H1 (cell line): ENCODE results near the gene CFAP91. TPM values are rescaled to one million over a fixed set of nuclear protein-coding genes. Genes with fewer than 3 reads are reported as not detected.

ENCODE experiments used
- HDAC2 ChIP-seq, 2 experiments: fragments of 300-600 bp in 1 of 2; sonication (generic) in 1 of 2; IDR thresholded peaks; 2 replicates each; pipeline ENCODE4 v1.6.1; 2011 to 2012; ENCODE audit warnings: low read depth in 2 of 2, low read length in 2 of 2, mild to moderate bottlenecking in 2 of 2, moderate library complexity in 2 of 2, borderline replicate concordance in 1 of 2, inconsistent platforms in 1 of 2
- SRF ChIP-seq: IDR thresholded peaks from 2 replicates; pipeline ENCODE4 v1.6.1; 2011; ENCODE audit warnings: mild to moderate bottlenecking, low read depth, low read length, moderate library complexity
- polyA plus RNA-seq, 7 experiments: library from polyadenylated mRNA; depleted of rRNA in 3 of 7; stranded (reverse) in 5 of 7; unstranded in 2 of 7; fragments of >200 nt in 5 of 7; fragments of 200-250 nt in 2 of 7; gene quantifications; 1 replicate in 5 of 7; 2 replicates in 1 of 7; 4 replicates in 1 of 7; pipeline versions ENCODE4 v1.2.1 to v1.2.3, GENCODE V29; 2011 to 2013; ENCODE audit warnings: missing spikeins in 2 of 7, mixed read lengths in 2 of 7
- total RNA-seq: library from RNA; stranded (reverse); fragmentation: NEBNext Ultra II Directional; extraction: Animal tissue kit (Norgen Biotek cat#: 25700); gene quantifications from 2 replicates; pipeline ENCODE4 v1.2.1, GENCODE V29; 2021
- TF ChIP-seq, protein P1 (sequence below): fragments of 300-600 bp; sonication (generic); IDR thresholded peaks from 2 replicates; pipeline ENCODE4 v1.7.1; 2012; ENCODE audit warnings: low read length, moderate library complexity, mild to moderate bottlenecking, inconsistent platforms; ENCODE audit not compliant: insufficient replicate concordance

CFAP91 gene
- total and polyA plus RNA-seq, 2 of the 8 experiments (the other 6 are each of a cell fraction or from before 2014, with no cell fraction given), result 5.4 to 7.4 TPM

DNA sequence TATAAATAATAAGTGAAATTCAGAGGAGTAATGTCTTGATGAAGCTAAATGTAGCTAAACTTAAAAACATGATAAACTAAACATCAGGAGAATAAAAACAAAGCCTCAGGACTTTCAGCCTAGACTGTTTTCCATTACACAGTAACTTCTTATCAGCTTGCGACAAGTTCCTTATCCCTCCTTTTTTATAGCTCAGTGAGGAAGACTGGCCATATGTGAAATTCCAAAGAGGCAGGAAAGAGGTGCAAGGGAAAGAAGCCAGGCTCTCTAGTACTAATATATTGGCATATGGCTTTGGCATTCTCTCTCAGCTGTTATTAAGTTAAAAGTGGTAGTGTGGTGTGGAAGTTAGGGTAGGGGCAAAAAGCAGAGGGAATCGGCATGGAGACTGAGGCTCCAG is 30.0 kb upstream of the CFAP91 start (continued):
- TF ChIP-seq, protein P1, sequence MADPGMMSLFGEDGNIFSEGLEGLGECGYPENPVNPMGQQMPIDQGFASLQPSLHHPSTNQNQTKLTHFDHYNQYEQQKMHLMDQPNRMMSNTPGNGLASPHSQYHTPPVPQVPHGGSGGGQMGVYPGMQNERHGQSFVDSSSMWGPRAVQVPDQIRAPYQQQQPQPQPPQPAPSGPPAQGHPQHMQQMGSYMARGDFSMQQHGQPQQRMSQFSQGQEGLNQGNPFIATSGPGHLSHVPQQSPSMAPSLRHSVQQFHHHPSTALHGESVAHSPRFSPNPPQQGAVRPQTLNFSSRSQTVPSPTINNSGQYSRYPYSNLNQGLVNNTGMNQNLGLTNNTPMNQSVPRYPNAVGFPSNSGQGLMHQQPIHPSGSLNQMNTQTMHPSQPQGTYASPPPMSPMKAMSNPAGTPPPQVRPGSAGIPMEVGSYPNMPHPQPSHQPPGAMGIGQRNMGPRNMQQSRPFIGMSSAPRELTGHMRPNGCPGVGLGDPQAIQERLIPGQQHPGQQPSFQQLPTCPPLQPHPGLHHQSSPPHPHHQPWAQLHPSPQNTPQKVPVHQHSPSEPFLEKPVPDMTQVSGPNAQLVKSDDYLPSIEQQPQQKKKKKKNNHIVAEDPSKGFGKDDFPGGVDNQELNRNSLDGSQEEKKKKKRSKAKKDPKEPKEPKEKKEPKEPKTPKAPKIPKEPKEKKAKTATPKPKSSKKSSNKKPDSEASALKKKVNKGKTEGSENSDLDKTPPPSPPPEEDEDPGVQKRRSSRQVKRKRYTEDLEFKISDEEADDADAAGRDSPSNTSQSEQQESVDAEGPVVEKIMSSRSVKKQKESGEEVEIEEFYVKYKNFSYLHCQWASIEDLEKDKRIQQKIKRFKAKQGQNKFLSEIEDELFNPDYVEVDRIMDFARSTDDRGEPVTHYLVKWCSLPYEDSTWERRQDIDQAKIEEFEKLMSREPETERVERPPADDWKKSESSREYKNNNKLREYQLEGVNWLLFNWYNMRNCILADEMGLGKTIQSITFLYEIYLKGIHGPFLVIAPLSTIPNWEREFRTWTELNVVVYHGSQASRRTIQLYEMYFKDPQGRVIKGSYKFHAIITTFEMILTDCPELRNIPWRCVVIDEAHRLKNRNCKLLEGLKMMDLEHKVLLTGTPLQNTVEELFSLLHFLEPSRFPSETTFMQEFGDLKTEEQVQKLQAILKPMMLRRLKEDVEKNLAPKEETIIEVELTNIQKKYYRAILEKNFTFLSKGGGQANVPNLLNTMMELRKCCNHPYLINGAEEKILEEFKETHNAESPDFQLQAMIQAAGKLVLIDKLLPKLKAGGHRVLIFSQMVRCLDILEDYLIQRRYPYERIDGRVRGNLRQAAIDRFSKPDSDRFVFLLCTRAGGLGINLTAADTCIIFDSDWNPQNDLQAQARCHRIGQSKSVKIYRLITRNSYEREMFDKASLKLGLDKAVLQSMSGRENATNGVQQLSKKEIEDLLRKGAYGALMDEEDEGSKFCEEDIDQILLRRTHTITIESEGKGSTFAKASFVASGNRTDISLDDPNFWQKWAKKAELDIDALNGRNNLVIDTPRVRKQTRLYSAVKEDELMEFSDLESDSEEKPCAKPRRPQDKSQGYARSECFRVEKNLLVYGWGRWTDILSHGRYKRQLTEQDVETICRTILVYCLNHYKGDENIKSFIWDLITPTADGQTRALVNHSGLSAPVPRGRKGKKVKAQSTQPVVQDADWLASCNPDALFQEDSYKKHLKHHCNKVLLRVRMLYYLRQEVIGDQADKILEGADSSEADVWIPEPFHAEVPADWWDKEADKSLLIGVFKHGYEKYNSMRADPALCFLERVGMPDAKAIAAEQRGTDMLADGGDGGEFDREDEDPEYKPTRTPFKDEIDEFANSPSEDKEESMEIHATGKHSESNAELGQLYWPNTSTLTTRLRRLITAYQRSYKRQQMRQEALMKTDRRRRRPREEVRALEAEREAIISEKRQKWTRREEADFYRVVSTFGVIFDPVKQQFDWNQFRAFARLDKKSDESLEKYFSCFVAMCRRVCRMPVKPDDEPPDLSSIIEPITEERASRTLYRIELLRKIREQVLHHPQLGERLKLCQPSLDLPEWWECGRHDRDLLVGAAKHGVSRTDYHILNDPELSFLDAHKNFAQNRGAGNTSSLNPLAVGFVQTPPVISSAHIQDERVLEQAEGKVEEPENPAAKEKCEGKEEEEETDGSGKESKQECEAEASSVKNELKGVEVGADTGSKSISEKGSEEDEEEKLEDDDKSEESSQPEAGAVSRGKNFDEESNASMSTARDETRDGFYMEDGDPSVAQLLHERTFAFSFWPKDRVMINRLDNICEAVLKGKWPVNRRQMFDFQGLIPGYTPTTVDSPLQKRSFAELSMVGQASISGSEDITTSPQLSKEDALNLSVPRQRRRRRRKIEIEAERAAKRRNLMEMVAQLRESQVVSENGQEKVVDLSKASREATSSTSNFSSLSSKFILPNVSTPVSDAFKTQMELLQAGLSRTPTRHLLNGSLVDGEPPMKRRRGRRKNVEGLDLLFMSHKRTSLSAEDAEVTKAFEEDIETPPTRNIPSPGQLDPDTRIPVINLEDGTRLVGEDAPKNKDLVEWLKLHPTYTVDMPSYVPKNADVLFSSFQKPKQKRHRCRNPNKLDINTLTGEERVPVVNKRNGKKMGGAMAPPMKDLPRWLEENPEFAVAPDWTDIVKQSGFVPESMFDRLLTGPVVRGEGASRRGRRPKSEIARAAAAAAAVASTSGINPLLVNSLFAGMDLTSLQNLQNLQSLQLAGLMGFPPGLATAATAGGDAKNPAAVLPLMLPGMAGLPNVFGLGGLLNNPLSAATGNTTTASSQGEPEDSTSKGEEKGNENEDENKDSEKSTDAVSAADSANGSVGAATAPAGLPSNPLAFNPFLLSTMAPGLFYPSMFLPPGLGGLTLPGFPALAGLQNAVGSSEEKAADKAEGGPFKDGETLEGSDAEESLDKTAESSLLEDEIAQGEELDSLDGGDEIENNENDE, result no peak
- TF ChIP-seq HDAC2 (IDR thresholded peaks at IDR 0.05; ENCODE audit: borderline replicate concordance in 1 of 2, low read depth in 2 of 2, low read length in 2 of 2) (no peak), SRF (no peak)
